GM12872 (cell line): ENCODE data around the gene TDRD3.

Experiments used
- TF ChIP-seq, protein P1 (sequence below): IDR thresholded peaks from 3 replicates; pipeline ENCODE4 v1.5.1; 2011; ENCODE audit warnings: low read depth, mild to moderate bottlenecking, low read length, moderate library complexity; ENCODE audit not compliant: insufficient read depth

TDRD3 gene

DNA sequence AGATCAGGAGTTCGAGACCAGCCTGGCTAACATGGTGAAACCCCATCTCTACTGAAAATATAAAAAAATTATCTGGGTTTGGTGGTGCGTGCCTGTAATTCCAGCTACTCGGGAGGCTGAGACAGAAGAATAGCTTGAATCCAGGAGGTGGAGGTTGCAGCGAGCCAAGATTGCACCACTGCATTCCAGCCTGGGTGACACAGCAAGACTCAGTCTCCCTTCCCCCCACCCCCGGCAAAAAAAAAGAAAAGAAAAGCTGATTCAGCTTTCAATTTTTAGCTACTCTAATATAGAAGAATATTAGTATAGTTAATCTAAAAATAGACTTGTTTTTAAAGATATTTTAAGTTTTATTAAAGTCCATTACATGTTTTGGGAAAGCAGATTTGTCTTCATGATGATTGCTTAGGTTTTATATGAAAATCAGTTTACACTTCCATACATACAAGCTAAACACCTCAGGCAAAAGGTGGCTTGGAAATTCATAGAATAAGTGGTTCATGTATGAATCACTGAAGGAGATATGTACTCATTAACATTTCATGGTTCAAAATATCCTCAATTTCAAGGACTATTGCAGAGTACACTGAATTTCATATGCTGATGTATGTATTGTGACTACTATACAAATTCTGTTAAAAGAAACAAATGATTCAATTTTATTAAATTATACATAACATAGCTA, 165.2 kb downstream of the TDRD3 start:
- TF ChIP-seq, protein P1, sequence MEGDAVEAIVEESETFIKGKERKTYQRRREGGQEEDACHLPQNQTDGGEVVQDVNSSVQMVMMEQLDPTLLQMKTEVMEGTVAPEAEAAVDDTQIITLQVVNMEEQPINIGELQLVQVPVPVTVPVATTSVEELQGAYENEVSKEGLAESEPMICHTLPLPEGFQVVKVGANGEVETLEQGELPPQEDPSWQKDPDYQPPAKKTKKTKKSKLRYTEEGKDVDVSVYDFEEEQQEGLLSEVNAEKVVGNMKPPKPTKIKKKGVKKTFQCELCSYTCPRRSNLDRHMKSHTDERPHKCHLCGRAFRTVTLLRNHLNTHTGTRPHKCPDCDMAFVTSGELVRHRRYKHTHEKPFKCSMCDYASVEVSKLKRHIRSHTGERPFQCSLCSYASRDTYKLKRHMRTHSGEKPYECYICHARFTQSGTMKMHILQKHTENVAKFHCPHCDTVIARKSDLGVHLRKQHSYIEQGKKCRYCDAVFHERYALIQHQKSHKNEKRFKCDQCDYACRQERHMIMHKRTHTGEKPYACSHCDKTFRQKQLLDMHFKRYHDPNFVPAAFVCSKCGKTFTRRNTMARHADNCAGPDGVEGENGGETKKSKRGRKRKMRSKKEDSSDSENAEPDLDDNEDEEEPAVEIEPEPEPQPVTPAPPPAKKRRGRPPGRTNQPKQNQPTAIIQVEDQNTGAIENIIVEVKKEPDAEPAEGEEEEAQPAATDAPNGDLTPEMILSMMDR, result no peak

GRCh38 chr13:60571571-60571970, 174.6 kb downstream of the TDRD3 start:
- TF ChIP-seq, protein P1, result no peak

- TF ChIP-seq, protein P1, result no peak
These were observed 175.2 kb downstream of the TDRD3 start for GRCh38 chr13:60572003-60572798.

- TF ChIP-seq, protein P1, result no peak
These were observed 175.8 kb downstream of the TDRD3 start for GRCh38 chr13:60572855-60573254.

DNA sequence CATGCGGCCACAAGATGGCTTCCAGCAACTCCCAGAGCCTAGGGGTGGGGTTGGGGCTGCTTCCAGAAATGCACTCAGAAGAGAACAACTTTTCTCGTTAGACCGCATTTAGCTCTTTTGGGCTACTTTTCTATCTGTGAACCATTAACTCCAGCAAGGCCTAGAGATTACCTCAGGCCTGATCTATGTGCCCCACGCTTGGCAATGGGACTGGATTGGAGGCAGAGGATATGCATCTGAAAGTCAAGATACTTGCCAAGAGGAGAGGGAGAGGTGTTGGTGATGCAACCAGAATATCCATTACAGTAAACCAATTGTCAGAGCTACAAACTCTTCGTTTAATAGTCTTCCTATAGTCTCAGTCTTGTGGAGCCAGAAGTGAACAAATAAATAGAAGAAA, 177.7 kb downstream of the TDRD3 start:
- TF ChIP-seq, protein P1, result no peak

- TF ChIP-seq, protein P1, result no peak
These were observed 178.1 kb downstream of the TDRD3 start for GRCh38 chr13:60575142-60575541.

DNA sequence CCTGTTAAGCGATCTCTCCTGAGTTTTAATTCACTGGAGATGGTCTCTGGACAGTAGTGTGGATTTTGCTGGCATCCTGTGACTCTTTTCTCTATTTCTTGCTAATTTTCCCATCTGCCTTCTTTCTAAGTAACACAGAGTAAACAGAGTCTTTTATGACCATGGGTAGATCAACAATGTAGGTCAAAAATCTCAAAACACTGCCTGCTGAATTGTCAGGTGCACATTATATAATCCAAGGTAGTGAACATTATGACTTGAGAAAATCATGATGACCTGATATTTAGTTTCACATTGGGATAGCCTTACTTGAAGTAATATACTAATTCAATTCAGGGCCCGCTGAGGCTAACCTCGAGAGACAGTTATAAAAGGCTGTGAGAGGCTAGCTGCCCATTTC, 180.7 kb downstream of the TDRD3 start:
- TF ChIP-seq, protein P1, result no peak
